ENCODE data around the gene FBXL12.

DNA sequence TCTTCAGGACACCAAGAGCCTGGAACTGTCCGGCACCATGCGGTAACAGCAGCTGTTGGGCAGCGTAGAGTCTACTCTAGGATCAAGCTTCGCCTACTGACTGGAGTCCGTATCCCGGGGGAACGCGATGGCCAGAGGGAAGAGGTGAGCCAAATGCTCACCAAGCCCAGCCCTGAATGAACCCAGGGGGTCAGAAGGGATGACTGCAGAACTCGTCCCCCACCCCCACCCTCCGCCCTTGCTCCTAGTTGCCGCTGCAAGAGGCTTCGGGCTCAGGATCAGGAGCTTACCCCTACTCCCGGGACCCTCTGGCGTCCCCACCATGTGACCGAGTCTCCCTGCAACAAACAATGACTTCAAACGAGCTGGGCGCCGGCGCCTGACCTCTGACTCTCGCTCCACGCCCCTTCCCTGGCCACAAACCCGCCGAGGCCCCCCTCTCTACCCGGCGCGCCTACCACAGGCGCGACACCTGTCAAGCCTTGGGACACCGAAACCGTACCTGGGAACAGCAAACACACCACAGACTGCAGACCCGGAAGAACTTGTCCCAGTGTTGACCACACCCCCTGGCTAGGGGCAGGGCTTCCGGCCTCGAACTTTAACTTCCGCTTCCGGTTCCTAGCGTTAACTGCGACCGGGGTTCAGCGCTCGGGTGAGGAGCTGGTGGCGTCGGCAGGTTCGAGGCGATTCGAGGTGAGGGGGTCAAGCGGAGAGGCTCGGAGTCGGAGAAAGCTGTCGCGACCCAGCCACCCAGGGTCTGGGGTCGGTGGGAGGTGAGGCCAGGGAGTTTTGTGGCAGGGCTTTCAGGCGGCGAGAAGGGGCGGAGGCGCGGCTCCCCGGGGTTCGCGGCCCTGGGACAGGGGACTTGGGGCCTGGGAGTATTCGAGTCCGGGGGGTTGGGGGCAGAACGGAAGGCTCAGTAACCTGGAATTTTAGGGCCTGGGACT, 8.7 kb upstream of the FBXL12 start, which contains the start of gene UBL5:
- TF ChIP-seq JUN (IDR thresholded peaks at IDR 0.05) (peak; percentile 67 to 86), KDM1A (IDR thresholded peaks at IDR 0.05; ENCODE audit: low read depth) (no peak), MYC (IDR thresholded peaks at IDR 0.05; ENCODE audit: borderline replicate concordance, low read length) (no peak), RAD21 (conservative IDR thresholded peaks at IDR 0.05 in 1 of 2, IDR thresholded peaks at IDR 0.05 in 1 of 2) (no peak)
- TF ChIP-seq, protein P1, sequence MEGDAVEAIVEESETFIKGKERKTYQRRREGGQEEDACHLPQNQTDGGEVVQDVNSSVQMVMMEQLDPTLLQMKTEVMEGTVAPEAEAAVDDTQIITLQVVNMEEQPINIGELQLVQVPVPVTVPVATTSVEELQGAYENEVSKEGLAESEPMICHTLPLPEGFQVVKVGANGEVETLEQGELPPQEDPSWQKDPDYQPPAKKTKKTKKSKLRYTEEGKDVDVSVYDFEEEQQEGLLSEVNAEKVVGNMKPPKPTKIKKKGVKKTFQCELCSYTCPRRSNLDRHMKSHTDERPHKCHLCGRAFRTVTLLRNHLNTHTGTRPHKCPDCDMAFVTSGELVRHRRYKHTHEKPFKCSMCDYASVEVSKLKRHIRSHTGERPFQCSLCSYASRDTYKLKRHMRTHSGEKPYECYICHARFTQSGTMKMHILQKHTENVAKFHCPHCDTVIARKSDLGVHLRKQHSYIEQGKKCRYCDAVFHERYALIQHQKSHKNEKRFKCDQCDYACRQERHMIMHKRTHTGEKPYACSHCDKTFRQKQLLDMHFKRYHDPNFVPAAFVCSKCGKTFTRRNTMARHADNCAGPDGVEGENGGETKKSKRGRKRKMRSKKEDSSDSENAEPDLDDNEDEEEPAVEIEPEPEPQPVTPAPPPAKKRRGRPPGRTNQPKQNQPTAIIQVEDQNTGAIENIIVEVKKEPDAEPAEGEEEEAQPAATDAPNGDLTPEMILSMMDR (IDR thresholded peaks at IDR 0.05): no peak
- TF ChIP-seq, protein P2, sequence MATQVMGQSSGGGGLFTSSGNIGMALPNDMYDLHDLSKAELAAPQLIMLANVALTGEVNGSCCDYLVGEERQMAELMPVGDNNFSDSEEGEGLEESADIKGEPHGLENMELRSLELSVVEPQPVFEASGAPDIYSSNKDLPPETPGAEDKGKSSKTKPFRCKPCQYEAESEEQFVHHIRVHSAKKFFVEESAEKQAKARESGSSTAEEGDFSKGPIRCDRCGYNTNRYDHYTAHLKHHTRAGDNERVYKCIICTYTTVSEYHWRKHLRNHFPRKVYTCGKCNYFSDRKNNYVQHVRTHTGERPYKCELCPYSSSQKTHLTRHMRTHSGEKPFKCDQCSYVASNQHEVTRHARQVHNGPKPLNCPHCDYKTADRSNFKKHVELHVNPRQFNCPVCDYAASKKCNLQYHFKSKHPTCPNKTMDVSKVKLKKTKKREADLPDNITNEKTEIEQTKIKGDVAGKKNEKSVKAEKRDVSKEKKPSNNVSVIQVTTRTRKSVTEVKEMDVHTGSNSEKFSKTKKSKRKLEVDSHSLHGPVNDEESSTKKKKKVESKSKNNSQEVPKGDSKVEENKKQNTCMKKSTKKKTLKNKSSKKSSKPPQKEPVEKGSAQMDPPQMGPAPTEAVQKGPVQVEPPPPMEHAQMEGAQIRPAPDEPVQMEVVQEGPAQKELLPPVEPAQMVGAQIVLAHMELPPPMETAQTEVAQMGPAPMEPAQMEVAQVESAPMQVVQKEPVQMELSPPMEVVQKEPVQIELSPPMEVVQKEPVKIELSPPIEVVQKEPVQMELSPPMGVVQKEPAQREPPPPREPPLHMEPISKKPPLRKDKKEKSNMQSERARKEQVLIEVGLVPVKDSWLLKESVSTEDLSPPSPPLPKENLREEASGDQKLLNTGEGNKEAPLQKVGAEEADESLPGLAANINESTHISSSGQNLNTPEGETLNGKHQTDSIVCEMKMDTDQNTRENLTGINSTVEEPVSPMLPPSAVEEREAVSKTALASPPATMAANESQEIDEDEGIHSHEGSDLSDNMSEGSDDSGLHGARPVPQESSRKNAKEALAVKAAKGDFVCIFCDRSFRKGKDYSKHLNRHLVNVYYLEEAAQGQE (IDR thresholded peaks at IDR 0.05): no peak
